NCI-H1105 (cell line): Measurements from ENCODE around the gene ZMYM2.

Experiments used
- DNase-seq: peaks from one replicate; lab custom pipeline; 2025; lab: John Stamatoyannopoulos, UW

ZMYM2 gene

GRCh38 chr13:20134732-20135131, 176.2 kb downstream of the ZMYM2 start:
- DNase-seq = no peak

GRCh38 chr13:20136781-20137703, 178.5 kb downstream of the ZMYM2 start:
- no peak for DNase-seq

DNA sequence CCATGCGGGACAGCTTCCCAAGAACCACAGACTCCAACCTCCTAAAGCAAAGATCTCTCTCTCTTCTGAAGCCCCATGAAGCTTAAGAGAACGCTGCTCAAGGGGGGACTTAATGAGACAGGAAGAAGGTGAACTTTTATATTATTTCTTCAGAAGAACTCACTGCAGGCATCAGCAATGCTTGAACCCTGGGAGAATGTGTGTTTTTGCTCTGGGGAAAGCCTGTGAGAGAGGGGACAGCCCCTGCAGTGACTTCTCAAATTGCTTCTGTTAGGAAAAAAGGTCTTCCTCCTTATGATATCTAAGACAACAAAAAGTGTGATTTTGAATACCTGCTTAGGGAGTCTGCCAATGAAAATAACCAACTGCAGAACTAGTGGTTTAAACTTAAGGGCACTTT, 179.3 kb downstream of the ZMYM2 start:
- no peak for DNase-seq

- DNase-seq = no peak
Observed at GRCh38 chr13:20140487-20140886, 182.0 kb downstream of the ZMYM2 start.
